Right lung (tissue), 5 donors: ENCODE measurements around the gene FARS2. TPM values are rescaled to one million over a fixed set of nuclear protein-coding genes. Genes with fewer than 3 reads are reported as not detected.

Experiments
- DNase-seq, 2 donors: peaks; one replicate each; pipeline ENCODE4 v3.0.0-alpha.2; 2013
- polyA plus RNA-seq, 5 donors: library from polyadenylated mRNA; unstranded; fragments of 120-200 nt; gene quantifications; one replicate each; pipeline versions ENCODE4 v1.2.1 to v1.2.3, GENCODE V29; 2013; ENCODE audit warnings: inconsistent platforms in 1 of 5, low replicate concordance in 1 of 5; ENCODE audit not compliant: insufficient read length in 5 of 5, insufficient read depth in 1 of 5

The FARS2 gene
- polyA plus RNA-seq, 5 donors: 15.8 to 18.7 (median 18.0) TPM

DNA sequence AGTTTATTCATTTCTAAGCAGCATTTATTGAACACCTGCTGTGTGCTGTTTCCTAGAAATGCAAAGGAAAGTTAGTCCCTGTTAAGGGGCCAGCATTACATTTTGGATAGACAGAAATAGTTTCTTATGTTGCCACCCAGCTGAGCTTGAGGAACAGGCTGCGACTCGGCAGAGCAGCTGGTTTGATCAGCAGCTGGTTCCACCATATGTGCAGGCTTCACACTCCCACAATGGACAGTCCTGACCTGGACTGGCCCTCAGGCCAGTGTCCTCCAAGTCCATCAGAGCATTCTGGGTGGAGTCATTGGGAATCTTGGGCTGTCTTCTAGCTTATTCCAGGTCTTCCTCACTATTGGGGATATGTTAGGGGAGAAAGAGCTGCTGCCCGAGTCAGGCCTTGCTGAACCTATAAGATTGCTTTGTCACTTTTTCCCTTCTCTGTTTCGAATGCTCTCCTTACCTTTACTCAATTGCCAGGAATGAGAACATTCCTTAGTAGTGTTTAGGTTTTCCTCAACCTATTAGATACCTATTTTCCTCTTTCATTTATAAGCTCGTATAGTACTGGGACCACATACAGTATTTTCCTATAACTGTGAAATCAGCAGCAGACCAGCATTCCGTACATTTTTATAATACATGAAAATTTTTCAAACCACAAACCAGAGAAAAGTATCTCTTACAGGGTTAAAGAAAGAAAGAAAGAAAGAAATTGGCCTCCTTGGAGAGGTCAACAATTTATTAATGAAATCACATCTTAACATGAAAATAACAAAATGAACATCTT lies 203.0 kb downstream of the FARS2 start:
- DNase-seq: no peak

DNA sequence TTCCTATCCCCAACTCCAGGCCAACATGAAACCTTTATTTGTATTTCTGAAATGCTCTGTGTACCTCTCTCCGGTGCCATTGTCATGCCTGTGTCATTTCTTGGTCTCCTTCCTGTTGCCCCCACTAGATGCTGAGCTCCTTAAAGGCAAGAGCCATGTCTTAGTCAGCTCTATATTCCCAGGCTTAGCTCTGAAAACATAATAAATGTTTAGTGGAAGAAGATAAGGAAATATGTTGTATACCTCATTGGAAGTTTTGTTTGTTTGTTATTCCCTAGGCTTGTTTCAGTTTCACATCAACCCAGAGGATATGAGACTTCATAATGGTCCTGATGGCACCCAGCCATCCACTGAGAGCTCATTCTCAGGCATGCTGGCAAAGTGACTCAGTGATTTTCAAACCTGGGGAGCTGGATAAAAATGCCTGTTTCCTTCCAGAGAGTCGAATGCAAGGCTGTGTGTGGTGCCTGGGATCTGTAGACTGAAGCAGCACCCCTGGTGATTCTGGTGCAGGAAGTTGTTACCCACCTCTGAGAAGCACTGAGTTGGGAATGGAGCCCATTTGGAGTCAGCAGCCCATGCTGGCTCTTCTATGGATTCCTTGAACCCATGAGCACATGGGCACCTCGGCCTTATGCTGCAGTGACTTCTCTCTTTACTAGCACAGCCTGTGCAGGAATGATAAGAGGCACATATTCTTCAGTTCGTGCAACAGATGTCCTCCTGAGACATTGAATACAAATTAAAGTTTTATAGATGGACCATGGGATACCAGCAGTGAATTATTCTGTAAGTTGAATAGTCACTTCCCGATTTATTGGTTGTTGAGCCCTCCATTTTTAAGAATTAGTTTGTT lies 205.2 kb downstream of the FARS2 start:
- no peak for DNase-seq

DNA sequence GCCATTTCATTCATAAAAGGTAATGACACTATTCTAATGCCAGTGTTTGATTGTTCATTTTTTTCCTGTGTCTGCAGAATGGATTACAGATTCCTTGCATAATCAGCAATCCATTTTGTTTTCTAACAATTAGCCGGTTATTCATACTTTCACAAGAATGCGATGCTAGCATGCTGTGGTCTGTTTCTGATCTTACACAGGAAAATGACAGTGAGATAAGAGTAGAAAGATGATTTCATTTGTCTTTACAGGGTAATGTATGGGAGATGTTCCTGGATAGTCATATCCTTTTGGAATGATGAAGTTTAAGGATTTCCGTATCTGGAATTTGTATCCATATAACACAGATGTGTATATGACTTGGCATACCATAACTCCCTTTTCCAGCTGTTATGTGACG lies 207.3 kb downstream of the FARS2 start:
- DNase-seq: no peak

DNA sequence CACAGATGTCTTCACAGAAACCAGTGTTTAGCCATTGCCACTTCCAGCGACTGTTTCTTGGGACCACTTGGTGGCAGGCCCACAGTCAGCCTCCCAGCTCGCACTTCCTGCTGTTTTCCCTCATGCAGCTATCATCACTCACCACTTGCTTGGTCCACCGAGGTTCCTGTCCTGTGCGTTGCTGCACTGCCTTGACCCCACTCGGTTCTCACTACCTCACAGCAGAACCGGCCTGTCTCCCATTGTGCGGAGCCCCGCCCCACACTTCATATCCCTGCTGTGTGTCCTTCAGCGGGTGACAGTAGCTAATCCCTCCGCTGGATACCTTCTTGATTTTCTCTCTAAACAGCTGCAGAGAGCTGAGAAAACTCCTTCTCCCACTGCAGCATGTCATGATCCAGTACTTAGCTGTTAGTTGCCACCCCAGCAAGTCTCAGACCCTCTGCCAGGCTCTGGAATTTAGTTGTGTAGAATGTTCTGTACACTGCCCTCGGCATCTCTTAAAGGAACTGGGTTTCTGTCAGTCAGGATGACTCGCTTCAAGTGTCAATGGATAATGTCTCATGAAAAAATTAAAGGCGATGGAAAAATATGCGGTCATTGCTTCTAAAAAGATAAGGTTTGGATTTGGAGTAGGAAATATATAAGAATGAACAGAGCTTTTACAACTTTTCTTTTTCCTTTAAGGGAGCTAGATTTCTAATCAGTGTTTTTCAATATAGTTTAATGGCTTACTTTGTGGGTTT lies 208.0 kb downstream of the FARS2 start:
- no peak for DNase-seq

DNA sequence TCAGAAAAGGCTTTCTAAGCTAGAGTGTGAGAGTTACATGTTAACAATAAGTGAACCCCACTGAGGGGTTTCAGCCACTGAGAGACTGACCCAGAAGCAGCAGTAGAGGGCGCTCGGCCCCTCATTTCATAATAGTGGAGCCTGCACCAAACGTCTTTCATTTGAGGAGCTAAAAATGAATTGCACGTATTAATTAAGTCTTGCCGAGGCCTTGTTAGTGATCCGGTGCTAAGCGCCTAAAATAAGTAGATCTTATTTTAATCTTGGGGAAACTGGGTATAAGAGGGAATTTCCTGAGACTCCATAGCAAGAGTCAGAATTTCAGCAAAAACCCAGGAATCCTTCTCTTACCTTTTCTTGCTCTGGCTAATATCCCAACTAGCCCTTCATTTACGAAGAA lies 209.7 kb downstream of the FARS2 start:
- DNase-seq: peak; percentile 30 to 52

DNA sequence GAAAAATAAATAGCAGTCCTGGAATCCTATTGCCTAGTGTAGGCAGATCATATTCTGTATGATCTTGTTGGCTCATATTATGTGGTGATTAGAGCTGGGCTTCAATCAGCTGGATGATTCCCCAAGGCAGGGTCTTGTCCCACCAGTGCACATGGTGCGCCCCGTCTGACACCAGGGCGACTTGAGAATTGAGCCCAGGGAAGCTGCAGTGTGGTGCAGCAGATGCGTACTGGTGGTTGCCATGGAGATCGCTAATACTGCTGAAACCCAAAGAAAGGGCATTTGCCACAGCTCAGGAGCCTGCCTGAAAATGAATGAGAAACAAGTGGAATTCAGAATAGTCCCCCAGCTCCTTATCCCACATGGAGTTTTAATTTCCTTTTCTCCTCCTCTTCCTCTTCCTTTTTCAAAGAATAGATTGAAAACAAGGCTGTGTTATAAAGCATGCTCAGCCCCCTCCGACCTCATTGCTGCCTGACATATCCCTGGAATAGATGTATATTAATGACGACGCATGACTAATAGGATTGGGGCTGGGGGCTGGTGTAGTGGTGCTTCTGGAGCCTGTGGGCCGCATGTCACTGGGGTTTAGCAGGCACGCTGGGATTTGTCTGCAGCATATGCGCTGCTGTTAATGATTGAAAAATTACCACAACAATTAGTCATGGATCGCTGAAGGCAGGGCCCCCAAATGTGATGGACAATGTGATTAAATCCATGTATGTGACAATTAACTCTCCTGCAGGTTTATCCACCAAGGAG lies 210.5 kb downstream of the FARS2 start:
- DNase-seq: no peak

DNA sequence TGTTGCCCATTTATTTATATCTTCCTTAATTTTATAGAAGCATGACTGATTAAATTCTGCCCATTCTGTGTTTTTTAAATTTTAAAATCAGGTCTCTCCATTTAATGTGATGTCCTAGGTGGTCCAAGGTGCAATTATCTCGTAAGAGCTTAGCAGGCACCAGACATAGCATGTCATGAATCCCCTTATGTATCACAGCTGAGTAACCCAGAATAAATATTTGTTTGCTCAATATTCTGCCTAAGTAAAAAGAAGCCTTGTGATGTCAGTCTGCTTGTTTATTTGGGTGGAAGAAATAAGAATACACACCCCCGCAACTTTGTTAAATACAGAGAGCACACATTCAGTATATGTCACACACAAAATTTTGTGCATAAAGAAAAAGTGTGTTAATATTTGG lies 211.3 kb downstream of the FARS2 start:
- no peak for DNase-seq

DNA sequence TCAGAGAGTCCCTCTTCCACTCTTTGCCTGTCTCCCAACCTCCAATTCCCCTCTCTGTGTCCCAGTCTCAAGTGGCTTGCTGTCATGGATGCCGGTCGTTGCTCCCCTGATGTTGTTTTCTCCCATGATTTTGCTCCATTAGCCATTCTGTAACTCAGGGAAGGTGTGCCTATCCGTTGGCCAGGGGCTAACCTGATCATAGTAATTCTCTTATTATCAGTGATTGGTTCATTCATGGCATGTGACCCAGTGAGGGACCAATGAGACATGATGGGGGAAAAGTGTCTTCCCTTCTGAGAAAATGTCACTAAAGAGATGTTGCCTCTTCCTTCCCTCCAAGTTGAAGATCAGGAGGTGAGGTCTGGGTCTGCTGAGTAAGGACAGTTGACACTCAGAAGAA lies 214.5 kb downstream of the FARS2 start:
- no peak for DNase-seq

DNA sequence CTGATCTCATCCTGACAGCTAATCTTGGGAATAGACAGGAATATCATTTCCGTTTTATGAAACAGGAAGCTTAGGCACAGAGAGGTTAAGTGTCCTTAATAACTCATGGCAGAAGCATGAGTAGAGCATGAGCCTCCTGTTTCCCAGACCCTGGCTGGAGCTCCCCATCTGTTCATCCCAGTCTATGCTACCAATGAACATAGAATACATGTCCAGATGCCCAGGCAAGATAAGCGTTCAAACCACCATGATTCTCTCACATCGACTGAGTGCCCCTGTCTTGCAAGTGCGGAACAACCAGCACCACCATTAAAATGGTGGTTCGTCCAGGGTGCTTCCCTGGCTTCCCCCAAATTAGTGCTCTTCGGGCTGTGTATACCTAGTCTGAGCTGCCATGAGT lies 217.1 kb downstream of the FARS2 start:
- DNase-seq: no peak

DNA sequence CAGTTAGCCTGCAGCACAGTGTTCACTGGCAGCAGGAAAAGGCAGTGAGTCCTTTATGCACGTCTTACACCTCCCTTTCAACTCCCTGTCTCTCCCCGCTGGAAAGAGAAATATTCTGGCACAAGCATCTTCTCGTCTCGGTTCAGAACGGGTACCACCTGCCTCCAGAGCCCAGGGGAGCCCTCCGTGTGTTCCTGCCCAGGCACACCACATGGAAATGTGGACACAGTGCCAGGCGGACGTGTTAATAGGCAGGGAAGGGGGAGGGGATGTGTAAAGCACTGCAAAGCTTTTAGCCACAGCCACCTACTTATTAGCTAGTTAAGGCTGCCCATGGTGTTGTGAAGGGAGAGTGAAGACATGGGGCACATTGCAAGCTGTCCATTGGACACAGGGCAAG lies 219.7 kb downstream of the FARS2 start:
- DNase-seq: no peak

DNA sequence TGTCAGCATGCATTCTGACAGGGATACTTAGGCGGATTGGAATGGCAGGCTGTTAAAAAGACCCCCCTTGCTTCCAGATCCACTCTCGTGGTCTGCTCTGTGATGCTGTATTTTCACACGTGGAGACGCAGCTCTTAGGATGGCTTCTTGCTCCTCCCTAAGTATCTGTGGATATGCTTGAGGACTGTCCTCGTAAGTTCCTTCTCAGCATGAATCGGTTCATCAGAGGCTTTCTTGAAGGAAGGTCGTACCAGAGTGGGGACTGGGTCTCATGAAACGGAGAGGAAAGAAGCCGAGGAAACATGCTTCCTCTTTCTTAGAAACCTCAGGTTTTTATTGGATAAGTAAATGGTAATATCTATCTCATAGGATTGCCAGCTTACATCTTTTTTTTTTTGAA lies 220.4 kb downstream of the FARS2 start:
- DNase-seq: no peak

DNA sequence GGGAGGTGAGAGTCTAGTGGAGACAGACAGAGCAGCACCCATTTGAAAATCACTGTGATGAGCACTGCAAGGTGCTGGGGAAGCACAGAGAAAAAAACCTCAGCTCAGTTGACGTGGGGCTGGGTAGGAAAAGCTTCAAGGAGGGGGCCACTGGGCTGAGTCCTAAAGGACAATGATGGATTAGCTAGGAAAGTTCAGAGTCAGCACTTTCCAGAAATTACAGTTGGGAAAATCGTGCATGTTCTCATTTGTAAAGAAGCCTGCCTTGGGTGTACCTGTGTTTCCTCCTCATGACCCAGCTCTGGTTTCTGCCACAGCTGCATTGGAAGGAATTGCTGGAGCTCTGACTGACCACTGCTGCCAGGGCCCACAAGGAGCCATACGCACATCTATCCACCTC lies 221.3 kb downstream of the FARS2 start:
- no peak for DNase-seq

DNA sequence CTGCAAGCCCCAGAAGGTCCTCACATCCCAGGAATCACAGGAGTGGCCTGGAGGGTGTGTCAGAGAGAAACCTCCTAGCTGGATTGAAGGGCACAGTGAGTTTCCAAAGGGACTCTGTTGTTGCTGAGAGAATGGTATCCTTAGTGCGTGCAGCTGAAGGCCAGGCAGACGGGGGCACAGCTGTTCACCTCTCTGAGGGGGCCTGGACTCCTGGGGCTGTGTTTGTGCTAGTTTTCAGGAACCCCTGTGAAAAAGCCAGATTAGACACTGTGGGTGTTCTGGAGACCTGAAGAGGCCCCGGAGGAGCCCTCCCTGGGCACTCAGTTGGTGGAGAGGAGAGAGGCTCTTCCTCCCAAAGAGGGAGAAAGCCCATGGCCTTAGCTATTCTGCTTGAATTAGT lies 223.4 kb downstream of the FARS2 start:
- DNase-seq: no peak

DNA sequence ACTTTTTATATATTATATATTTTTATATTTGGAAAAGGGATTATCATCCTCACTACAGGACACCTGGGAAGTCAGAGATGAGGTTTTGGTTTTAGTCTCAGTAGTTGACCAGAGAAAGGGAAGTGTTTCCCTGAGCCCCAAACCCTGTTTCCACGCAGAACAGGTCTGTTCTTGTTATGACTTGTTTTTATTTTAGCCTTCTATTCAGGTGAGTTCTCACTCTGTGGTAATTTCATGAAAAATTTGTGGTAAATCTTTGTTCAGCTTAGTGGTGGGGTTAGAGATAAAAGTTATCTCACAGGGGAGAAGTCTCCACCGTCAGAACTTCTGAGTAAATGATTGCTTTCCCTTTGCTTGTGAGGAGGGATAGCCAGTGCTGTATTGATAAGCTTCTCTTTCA lies 224.9 kb downstream of the FARS2 start:
- no peak for DNase-seq

DNA sequence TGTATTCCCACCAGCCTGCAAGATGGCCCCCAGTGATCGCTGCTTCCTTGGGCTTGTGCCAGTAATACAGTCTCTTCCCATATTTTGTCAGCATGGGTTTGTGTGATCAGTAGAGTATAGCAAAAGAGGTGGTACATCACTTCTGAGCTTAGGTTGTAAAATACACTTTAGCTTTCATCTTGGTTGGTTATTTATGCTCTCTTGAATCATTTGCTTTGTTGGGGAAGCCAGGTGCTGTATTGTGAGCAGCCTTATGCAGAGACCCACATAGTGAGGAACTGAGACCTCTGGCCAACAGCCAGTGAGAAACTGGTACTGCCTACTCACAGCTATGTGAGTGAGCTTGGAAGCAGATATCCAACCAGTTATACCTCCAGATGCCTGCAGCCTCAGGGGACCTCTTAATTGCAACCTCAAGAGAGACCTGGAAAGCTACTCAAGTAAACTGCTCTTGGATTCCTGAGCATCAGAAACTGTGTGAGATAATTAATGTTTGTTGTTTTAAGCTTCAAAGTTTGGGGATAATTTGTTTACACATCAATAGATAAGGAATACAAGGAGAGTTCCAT lies 229.3 kb downstream of the FARS2 start:
- no peak for DNase-seq

DNA sequence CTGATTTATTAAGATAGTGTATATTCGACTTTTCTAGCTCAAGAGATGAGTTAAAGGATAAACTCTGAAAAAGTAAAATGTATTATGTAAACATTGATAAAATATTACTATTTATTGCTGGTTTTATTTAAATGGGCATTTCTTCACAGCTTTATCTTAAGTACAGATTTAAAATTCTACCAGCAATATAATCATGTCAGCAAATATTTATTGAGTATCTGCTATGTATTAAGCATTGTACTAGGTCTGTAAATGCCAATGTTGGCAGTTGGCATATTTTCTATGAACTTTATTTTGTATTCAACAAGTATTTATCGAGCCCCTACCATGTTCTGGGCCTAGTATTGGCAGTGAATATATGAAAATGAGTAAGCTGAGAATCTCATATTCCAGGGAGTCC lies 231.0 kb downstream of the FARS2 start:
- no peak for DNase-seq

DNA sequence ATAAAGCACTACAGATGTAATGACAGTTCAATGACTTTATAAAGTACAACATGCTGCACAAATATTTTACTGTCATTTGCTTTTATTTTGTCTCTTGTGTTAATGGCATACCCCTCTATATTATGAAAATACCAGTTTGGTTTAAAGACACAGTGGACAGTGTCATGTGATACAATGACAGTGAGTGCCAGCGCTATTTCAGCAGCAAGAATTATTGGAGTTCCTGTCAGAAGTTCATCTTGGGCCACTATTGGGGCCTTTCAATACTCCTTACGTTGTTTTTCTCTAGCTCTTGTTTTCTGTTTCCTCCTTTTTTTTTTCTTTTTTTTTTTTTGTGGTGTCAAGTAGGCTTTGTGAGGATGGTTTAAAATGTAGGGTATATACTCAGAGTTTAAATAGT lies 232.5 kb downstream of the FARS2 start:
- DNase-seq: no peak

DNA sequence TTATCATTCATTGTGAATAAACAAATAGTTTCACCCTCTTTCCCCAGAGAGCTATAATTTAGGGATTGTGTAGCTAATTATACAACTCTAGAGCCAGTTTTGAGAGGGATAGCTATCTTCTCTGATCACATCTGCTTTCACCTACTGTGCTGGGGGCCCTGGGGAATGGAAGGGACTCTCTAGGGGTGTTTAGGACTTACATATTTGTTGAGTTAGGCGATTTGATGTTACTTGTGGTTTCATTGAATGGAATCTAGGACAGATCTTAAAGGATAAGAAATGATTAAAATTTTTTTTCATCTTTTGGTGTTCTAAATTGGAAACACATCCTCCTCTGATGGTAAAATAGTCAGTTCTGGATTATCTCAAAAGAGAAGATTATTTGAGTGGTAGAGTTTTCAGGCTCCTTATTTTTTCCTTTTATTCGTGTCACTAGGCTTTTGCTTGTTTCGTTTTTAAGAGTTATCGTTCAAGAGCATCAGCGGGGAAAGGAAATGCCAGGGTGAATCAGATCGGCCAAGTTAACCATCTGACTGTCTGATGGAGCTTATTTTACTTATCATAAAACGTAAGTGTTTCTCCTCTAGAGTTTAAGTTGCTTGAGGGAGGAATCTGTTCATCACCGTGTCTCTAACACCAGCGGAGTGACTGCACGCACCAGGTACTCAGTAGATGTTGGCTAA lies 236.7 kb downstream of the FARS2 start:
- DNase-seq: no peak

DNA sequence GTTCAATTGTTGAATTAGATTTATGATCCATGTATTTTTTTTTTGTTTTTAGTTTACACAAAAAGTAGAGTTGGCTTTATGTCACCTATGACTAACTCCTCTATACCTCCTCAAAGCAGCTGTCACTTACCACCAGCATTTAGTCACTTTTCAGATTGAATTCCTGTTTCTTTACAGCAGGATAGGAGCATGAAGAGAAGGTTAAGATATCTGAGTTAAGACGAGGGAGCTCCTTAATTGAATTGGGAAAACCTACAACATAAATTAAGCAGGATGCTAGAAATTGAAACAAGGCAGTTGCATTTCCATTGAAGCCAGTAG lies 237.2 kb downstream of the FARS2 start:
- DNase-seq: no peak

DNA sequence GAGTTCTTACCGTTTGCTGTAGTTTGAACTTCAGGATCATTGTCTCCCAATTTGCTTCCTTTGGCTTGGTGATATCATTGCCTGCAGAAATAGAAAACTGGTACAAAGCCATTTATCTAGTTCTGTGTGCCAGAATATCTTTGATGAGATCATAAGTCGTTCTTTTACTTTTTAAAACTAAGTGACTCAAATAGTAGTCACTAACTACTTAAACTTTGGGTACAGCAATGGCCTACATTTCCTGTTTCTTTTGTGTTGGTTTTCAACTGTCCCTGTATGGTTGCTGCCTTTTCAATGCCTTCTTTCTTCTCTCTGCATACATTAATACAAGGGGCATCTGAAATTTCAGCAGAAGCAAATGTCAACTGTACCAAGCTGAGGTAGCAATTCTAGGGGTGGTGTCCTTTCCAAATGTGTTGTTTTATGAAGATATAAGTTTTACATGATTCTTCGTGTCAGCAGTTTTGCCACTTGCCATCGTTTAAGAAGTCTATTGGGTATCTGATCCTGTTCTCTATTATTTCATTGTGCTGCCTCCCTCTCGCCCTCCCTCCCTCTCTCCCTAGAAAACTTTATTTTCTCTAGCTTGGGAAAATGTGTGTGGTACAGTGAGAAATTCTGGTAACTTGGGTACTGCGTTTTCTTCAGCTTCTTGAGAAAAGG lies 238.5 kb downstream of the FARS2 start:
- no peak for DNase-seq
